ENCODE measurements around the gene PGD. TPM values are rescaled to one million over a fixed set of nuclear protein-coding genes. Genes with fewer than 3 reads are reported as not detected.
"Not testable (repeated sequence)": the region's sequence is repeated elsewhere in the genome, so short reads cannot be mapped to it uniquely, and the experiment has no call there.

Gene PGD
- total RNA-seq, 5 donors from 2014 or later (not counting 1 experiment from before 2014, with no cell fraction given), result 23.3 to 43.7 (median 37.0) TPM

GRCh38 chr1:10456661-10457060 is 57.8 kb downstream of the PGD start:
- Histone ChIP-seq H3K4me1 (ENCODE audit: control insufficient read depth in 1 of 2, extremely low read depth in 1 of 2, insufficient read depth in 2 of 2, low read length in 2 of 2) (peaks cover 0 to 6% of the 10 kb centered on the region in 2 experiments), H3K9me3 (no peaks in the 10 kb centered on the region), H3K27ac (ENCODE audit: low read length) (no peak overlapping the region), H3K4me3 (ENCODE audit: control insufficient read depth in 1 of 2, extremely low read depth in 1 of 2, low read length in 1 of 2) (no peak overlapping the region), H3K36me3 (ENCODE audit: control insufficient read depth in 2 of 2, extremely low read depth in 1 of 2, insufficient read depth in 1 of 2, low read length in 1 of 2) (peaks cover 0 to 10% of the 10 kb centered on the region in 2 donors), H3K27me3 (replicated peaks in 1 of 2; ENCODE audit: control insufficient read depth in 2 of 2, extremely low read depth in 1 of 2, insufficient read depth in 2 of 2, low read length in 1 of 2) (no peaks in the 10 kb centered on the region)
- no peak for DNase-seq
- no CpG with 5 or more reads among the region's 7 CpGs for WGBS (ENCODE audit: insufficient coverage)
- H3K4me1 Mint-ChIP-seq, result peaks cover 0 to 11% (median 10%) of the 10 kb centered on the region in 3 donors
- H3K9me3 Mint-ChIP-seq, result no peaks in the 10 kb centered on the region
- H3K27me3 Mint-ChIP-seq, result no peaks in the 10 kb centered on the region
- peaks cover 10% of the 10 kb centered on the region for H3K36me3 Mint-ChIP-seq
- no peak for ATAC-seq (replicated peaks in 1 of 4)
- H3K27ac Mint-ChIP-seq, result no peak overlapping the region
- ChIA-PET CTCF (interaction anchor here (0.6 to 1.3 kb wide), 4 partner anchors 27 to 550 kb away, joined by 3 to 5 read pairs (median 4); partner anchors contain the start of gene CENPS (in 1 of the 2)), POLR2A (interaction anchor here in 1 of 2 donors (0.6 kb wide), 2 partner anchors 237 to 487 kb away, joined by 6 to 7 read pairs; no protein-coding TSS in a partner anchor)
- H3K4me3 Mint-ChIP-seq, result no peak overlapping the region

GRCh38 chr1:10457462-10457861 is 58.6 kb downstream of the PGD start:
- WGBS (ENCODE audit: insufficient coverage), result 67% methylated on average over 1 of the region's 7 CpGs
- ATAC-seq (replicated peaks in 1 of 4); H3K4me3 ChIP-seq (ENCODE audit: control insufficient read depth in 1 of 2, extremely low read depth in 1 of 2, low read length in 1 of 2); H3K4me1 ChIP-seq (ENCODE audit: control insufficient read depth in 1 of 2, extremely low read depth in 1 of 2, insufficient read depth in 2 of 2, low read length in 2 of 2); H3K27me3 Mint-ChIP-seq; CTCF ChIA-PET; POLR2A ChIA-PET; H3K9me3 ChIP-seq; DNase-seq; H3K9me3 Mint-ChIP-seq; H3K27me3 ChIP-seq (replicated peaks in 1 of 2; ENCODE audit: control insufficient read depth in 2 of 2, extremely low read depth in 1 of 2, insufficient read depth in 2 of 2, low read length in 1 of 2); H3K4me3 Mint-ChIP-seq; H3K27ac ChIP-seq (ENCODE audit: low read length): not testable (repeated sequence)
- Mint-ChIP-seq H3K27ac (peak overlapping the region in 1 of 2 donors; percentile 34), H3K4me1 (peaks cover 0 to 11% (median 10%) of the 10 kb centered on the region in 3 donors), H3K36me3 (peaks cover 11% of the 10 kb centered on the region)
- peaks cover 0 to 13% of the 10 kb centered on the region in 2 donors for H3K36me3 ChIP-seq (ENCODE audit: control insufficient read depth in 2 of 2, extremely low read depth in 1 of 2, insufficient read depth in 1 of 2, low read length in 1 of 2)

GRCh38 chr1:10457875-10458274 is 59.0 kb downstream of the PGD start:
- Histone ChIP-seq H3K36me3 (ENCODE audit: control insufficient read depth in 2 of 2, extremely low read depth in 1 of 2, insufficient read depth in 1 of 2, low read length in 1 of 2) (peaks cover 0 to 17% of the 10 kb centered on the region in 2 donors), H3K27me3 (replicated peaks in 1 of 2; ENCODE audit: control insufficient read depth in 2 of 2, extremely low read depth in 1 of 2, insufficient read depth in 2 of 2, low read length in 1 of 2) (no peaks in the 10 kb centered on the region), H3K4me3 (ENCODE audit: control insufficient read depth in 1 of 2, extremely low read depth in 1 of 2, low read length in 1 of 2) (no peak overlapping the region), H3K27ac (ENCODE audit: low read length) (no peak overlapping the region), H3K4me1 (ENCODE audit: control insufficient read depth in 1 of 2, extremely low read depth in 1 of 2, insufficient read depth in 2 of 2, low read length in 2 of 2) (peaks cover 0 to 6% of the 10 kb centered on the region in 2 experiments), H3K9me3 (no peaks in the 10 kb centered on the region)
- Mint-ChIP-seq H3K4me1 (peaks cover 0 to 11% (median 10%) of the 10 kb centered on the region in 3 donors), H3K9me3 (no peaks in the 10 kb centered on the region), H3K27me3 (no peaks in the 10 kb centered on the region), H3K36me3 (peaks cover 15% of the 10 kb centered on the region), H3K27ac (peak overlapping the region in 1 of 2 donors; percentile 17), H3K4me3 (no peak overlapping the region)
- CTCF ChIA-PET, result no interaction called here
- 95% methylated on average over 9 of the region's 9 CpGs for WGBS (ENCODE audit: insufficient coverage)
- POLR2A ChIA-PET, result interaction anchor here in 1 of 2 donors (0.6 kb wide), 1 partner anchor 38 kb away, joined by 4 read pairs; no protein-coding TSS in a partner anchor
- ATAC-seq (replicated peaks in 1 of 4) (no peak), DNase-seq (no peak)

DNA sequence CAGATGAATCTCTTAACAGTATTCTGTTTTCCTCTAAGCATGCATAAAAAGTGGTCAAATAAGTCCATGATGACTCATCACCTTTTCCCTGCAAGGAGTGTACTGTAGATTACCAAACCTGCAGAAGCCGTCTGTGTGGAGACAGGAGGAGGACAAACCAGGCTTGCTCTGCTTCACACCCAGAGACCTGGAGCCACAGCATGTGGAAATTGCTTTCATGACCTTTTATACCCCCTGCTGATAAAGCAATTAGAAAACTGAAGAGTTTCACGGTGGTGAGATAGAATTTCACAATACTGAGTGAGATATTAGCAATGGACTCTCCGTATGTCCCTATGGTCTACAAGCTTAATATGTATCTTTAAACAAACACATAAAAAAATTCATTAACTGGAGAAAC is 60.3 kb downstream of the PGD start:
- ChIA-PET POLR2A (no interaction called here), CTCF (no interaction called here)
- no peaks in the 10 kb centered on the region for H3K27me3 ChIP-seq (replicated peaks in 1 of 2; ENCODE audit: control insufficient read depth in 2 of 2, extremely low read depth in 1 of 2, insufficient read depth in 2 of 2, low read length in 1 of 2)
- WGBS (ENCODE audit: insufficient coverage), result no CpG with 5 or more reads among the region's 3 CpGs
- H3K4me3 ChIP-seq (ENCODE audit: control insufficient read depth in 1 of 2, extremely low read depth in 1 of 2, low read length in 1 of 2), result no peak overlapping the region
- ATAC-seq (replicated peaks in 1 of 4) (no peak), DNase-seq (no peak)
- no peaks in the 10 kb centered on the region for H3K27me3 Mint-ChIP-seq
- H3K4me3 Mint-ChIP-seq, result no peak overlapping the region
- H3K27ac Mint-ChIP-seq, result peak overlapping the region in 1 of 2 donors; percentile 22
- peaks cover 0 to 24% of the 10 kb centered on the region in 2 donors for H3K36me3 ChIP-seq (ENCODE audit: control insufficient read depth in 2 of 2, extremely low read depth in 1 of 2, insufficient read depth in 1 of 2, low read length in 1 of 2)
- peaks cover 25% of the 10 kb centered on the region for H3K36me3 Mint-ChIP-seq
- H3K4me1 ChIP-seq (ENCODE audit: control insufficient read depth in 1 of 2, extremely low read depth in 1 of 2, insufficient read depth in 2 of 2, low read length in 2 of 2), result peaks cover 0 to 6% of the 10 kb centered on the region in 2 experiments
- no peaks in the 10 kb centered on the region for H3K9me3 ChIP-seq
- no peak overlapping the region for H3K27ac ChIP-seq (ENCODE audit: low read length)
- peaks cover 0 to 11% (median 10%) of the 10 kb centered on the region in 3 donors for H3K4me1 Mint-ChIP-seq
- H3K9me3 Mint-ChIP-seq, result no peaks in the 10 kb centered on the region

DNA sequence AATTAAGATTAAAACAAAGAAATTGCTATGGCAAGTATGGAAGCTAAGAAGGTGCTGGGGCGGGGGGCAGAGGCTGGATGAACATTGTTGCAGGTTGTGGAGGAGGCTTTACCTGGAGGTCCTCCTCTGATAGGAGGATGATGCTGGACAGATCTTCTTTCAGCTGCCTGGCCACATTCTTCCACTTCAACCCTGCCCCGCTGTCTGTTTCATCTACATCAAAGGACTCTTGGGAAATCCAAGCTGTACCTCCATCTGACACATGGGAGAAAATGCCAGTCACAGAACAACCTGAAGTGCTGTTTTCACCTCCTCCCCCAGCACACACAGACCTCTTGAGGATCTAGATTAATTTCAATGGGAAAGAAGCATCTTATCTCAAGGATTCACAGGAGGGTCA is 68.2 kb downstream of the PGD start:
- Histone ChIP-seq H3K4me3 (ENCODE audit: control insufficient read depth in 1 of 2, extremely low read depth in 1 of 2, low read length in 1 of 2) (no peak overlapping the region), H3K4me1 (ENCODE audit: control insufficient read depth in 1 of 2, extremely low read depth in 1 of 2, insufficient read depth in 2 of 2, low read length in 2 of 2) (peaks cover 2 to 10% of the 10 kb centered on the region in 2 experiments), H3K9me3 (no peaks in the 10 kb centered on the region), H3K27ac (ENCODE audit: low read length) (no peak overlapping the region), H3K27me3 (replicated peaks in 1 of 2; ENCODE audit: control insufficient read depth in 2 of 2, extremely low read depth in 1 of 2, insufficient read depth in 2 of 2, low read length in 1 of 2) (no peaks in the 10 kb centered on the region), H3K36me3 (ENCODE audit: control insufficient read depth in 2 of 2, extremely low read depth in 1 of 2, insufficient read depth in 1 of 2, low read length in 1 of 2) (peaks cover 11 to 53% of the 10 kb centered on the region in 2 donors)
- CTCF ChIA-PET, result interaction anchor here in 1 of 2 donors (0.7 kb wide), 1 partner anchor 395 kb away, joined by 3 read pairs; no protein-coding TSS in a partner anchor
- Mint-ChIP-seq H3K4me3 (no peak overlapping the region), H3K4me1 (peaks cover 10 to 15% (median 10%) of the 10 kb centered on the region in 3 donors), H3K9me3 (no peaks in the 10 kb centered on the region), H3K27ac (no peak overlapping the region), H3K27me3 (no peaks in the 10 kb centered on the region), H3K36me3 (peaks cover 38% of the 10 kb centered on the region)
- POLR2A ChIA-PET, result interaction anchor here in 1 of 2 donors (0.7 kb wide), 1 partner anchor 302 kb away, joined by 5 read pairs; no protein-coding TSS in a partner anchor
- DNase-seq (no peak), ATAC-seq (replicated peaks in 1 of 4) (no peak)
- 75% methylated on average over 1 of the region's 2 CpGs for WGBS (ENCODE audit: insufficient coverage)

GRCh38 chr1:10470043-10470442 is 71.2 kb downstream of the PGD start:
- DNase-seq, result no peak
- ATAC-seq (replicated peaks in 1 of 4), result no peak
- Histone ChIP-seq H3K4me3 (ENCODE audit: control insufficient read depth in 1 of 2, extremely low read depth in 1 of 2, low read length in 1 of 2) (no peak overlapping the region), H3K27me3 (replicated peaks in 1 of 2; ENCODE audit: control insufficient read depth in 2 of 2, extremely low read depth in 1 of 2, insufficient read depth in 2 of 2, low read length in 1 of 2) (no peaks in the 10 kb centered on the region), H3K36me3 (ENCODE audit: control insufficient read depth in 2 of 2, extremely low read depth in 1 of 2, insufficient read depth in 1 of 2, low read length in 1 of 2) (peaks cover 11 to 31% of the 10 kb centered on the region in 2 donors), H3K4me1 (ENCODE audit: control insufficient read depth in 1 of 2, extremely low read depth in 1 of 2, insufficient read depth in 2 of 2, low read length in 2 of 2) (peaks cover 8 to 26% of the 10 kb centered on the region in 2 experiments), H3K27ac (ENCODE audit: low read length) (no peak overlapping the region), H3K9me3 (no peaks in the 10 kb centered on the region)
- H3K4me3 Mint-ChIP-seq, result no peak overlapping the region
- H3K27me3 Mint-ChIP-seq, result no peaks in the 10 kb centered on the region
- H3K9me3 Mint-ChIP-seq, result no peaks in the 10 kb centered on the region
- WGBS (ENCODE audit: insufficient coverage), result no CpG with 5 or more reads among the region's 4 CpGs
- H3K27ac Mint-ChIP-seq, result no peak overlapping the region
- peaks cover 20% of the 10 kb centered on the region for H3K36me3 Mint-ChIP-seq
- POLR2A ChIA-PET, result interaction anchor here in 1 of 2 donors (0.7 kb wide), 1 partner anchor 542 kb away, joined by 3 read pairs; no protein-coding TSS in a partner anchor
- CTCF ChIA-PET, result interaction anchor here in 1 of 2 donors (0.7 kb wide), 1 partner anchor 39 kb away, joined by 4 read pairs; no protein-coding TSS in a partner anchor
- H3K4me1 Mint-ChIP-seq, result peaks cover 26 to 38% (median 26%) of the 10 kb centered on the region in 3 donors

All from T-cell (primary cell).